Breast epithelium (tissue), 3 donors: ENCODE data around the gene SCT.

ENCODE experiments used
- POLR2A ChIP-seq: fragments of 450-650 bp; IDR thresholded peaks from one replicate; pipeline ENCODE4 v1.6.1; 2016; ENCODE audit warnings: antibody characterized with exemption, mild to moderate bottlenecking, moderate library complexity
- POLR2AphosphoS5 ChIP-seq, 3 donors: sonication (generic); formaldehyde crosslinking; IDR thresholded peaks; one replicate each; pipeline ENCODE4 v1.6.1; 2017; ENCODE audit warnings: antibody characterized with exemption in 3 of 3
- TF ChIP-seq, protein P1 (sequence below), 3 donors: fragments of 450-650 bp; IDR thresholded peaks; one replicate each; pipeline ENCODE4 v1.5.1; 2016 to 2017; ENCODE audit warnings: antibody characterized with exemption in 3 of 3, mild to moderate bottlenecking in 3 of 3, moderate library complexity in 3 of 3

DNA sequence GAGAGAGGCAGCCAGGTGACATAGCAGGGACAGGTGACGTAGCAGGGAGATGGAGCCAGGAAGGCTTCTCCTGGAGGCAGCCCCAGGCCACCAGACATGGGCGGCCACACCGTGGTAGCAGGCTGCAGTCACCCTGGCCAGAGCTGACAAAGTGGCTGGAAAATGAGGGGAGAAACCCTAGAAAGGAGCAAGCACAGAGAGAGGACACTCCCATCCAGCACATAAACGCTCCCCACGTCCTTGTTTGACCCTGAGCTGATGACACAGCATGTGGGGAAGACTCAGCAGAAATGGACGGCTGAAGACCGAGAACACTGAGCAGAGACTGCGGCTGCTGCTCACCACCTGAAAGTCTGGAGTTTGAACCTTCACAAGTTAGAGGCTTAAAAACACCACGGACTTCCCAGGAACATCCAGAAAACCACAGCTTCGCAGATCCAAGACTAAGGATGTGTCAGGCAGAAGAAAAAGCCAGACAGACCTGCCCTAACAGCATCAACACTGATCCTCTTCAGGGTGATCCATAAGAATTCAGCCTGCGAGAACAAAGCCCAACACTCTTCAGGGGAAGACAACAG lies 38.8 kb upstream of the SCT start:
- TF ChIP-seq, protein P1, sequence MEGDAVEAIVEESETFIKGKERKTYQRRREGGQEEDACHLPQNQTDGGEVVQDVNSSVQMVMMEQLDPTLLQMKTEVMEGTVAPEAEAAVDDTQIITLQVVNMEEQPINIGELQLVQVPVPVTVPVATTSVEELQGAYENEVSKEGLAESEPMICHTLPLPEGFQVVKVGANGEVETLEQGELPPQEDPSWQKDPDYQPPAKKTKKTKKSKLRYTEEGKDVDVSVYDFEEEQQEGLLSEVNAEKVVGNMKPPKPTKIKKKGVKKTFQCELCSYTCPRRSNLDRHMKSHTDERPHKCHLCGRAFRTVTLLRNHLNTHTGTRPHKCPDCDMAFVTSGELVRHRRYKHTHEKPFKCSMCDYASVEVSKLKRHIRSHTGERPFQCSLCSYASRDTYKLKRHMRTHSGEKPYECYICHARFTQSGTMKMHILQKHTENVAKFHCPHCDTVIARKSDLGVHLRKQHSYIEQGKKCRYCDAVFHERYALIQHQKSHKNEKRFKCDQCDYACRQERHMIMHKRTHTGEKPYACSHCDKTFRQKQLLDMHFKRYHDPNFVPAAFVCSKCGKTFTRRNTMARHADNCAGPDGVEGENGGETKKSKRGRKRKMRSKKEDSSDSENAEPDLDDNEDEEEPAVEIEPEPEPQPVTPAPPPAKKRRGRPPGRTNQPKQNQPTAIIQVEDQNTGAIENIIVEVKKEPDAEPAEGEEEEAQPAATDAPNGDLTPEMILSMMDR (IDR thresholded peaks at IDR 0.05), result no peak
- TF ChIP-seq POLR2AphosphoS5 (IDR thresholded peaks at IDR 0.05) (no peak), POLR2A (no peak)
